Activated B cell treated with CpG ODN at 0.5 μM for 24 hours (primary cell): ENCODE data around the gene SLC39A1. TPM values are rescaled to one million over a fixed set of nuclear protein-coding genes. Genes with fewer than 3 reads are reported as not detected.
A peak's percentile ranks its signal among the peaks of the same experiment; 100 is the strongest.

Source experiments
- ATAC-seq: fragments of 200-7000 bp; cut with Tn5 transposase; one replicate; pipeline ENCODE4 v1.10.0; 2021; ENCODE audit warnings: low read depth, mild to moderate bottlenecking, moderate library complexity
- CTCF ChIA-PET: fragments of 350-600 bp; sonication (Branson Sonifier 250); formaldehyde crosslinking; loops from one replicate; lab custom pipeline; 2021; ENCODE audit warnings: antibody characterized with exemption; lab: Charles Lee
- POLR2A ChIA-PET: fragments of 350-600 bp; sonication (Branson Sonifier 250); formaldehyde crosslinking; loops from one replicate; lab custom pipeline; 2021; ENCODE audit warnings: antibody characterized with exemption; lab: Charles Lee
- DNase-seq: peaks from one replicate; pipeline ENCODE4 v3.0.0; 2022
- H3K27ac Mint-ChIP-seq: one replicate; pipeline ENCODE4 v1.8.0; 2020; ENCODE audit warnings: mixed read lengths
- H3K27me3 Mint-ChIP-seq: one replicate; pipeline ENCODE4 v1.8.0; 2021; ENCODE audit warnings: mixed read lengths
- H3K36me3 Mint-ChIP-seq: one replicate; pipeline ENCODE4 v1.8.0; 2021; ENCODE audit warnings: low read depth, mixed read lengths
- H3K4me1 Mint-ChIP-seq: one replicate; pipeline ENCODE4 v1.8.0; 2021; ENCODE audit warnings: mixed read lengths
- H3K4me3 Mint-ChIP-seq: one replicate; pipeline ENCODE4 v1.8.0; 2020; ENCODE audit warnings: mild to moderate bottlenecking, mixed read lengths
- H3K9me3 Mint-ChIP-seq: one replicate; pipeline ENCODE4 v1.8.0; 2020; ENCODE audit warnings: mixed read lengths
- CTCF ChIP-seq: fragments of 200-600 bp; IDR thresholded peaks from one replicate; pipeline ENCODE4 v1.8.0; 2022; ENCODE audit warnings: antibody characterized with exemption, mild to moderate bottlenecking
- intact Hi-C: fragments of 100-400 bp; cut with micrococcal nuclease; formaldehyde crosslinking; loops from one replicate; pipeline ENCODE4 v1.15.1; 2024
- total RNA-seq: library from RNA; stranded (reverse); gene quantifications from 2 replicates; pipeline ENCODE4 v1.2.3, GENCODE V29; 2022

The SLC39A1 gene
- total RNA-seq, 1 donor from 2014 or later, result 56.3 TPM

- H3K9me3 Mint-ChIP-seq, result no peaks in the 10 kb centered on the region
- H3K27ac Mint-ChIP-seq, result no peak overlapping the region
- TF ChIP-seq CTCF, result no peak
- DNase-seq (no peak), ATAC-seq (no peak)
- peaks cover 57% of the 10 kb centered on the region for H3K36me3 Mint-ChIP-seq
- no peak overlapping the region for H3K4me3 Mint-ChIP-seq
- intact Hi-C loops, result no loop called here
- POLR2A ChIA-PET, result interaction anchor here (0.6 to 3.7 kb wide), 5 partner anchors 15 to 58 kb away, joined by 3 to 25 read pairs (median 3); partner anchors contain the start of genes DENND4B and RAB13
- no peaks in the 10 kb centered on the region for H3K27me3 Mint-ChIP-seq
- CTCF ChIA-PET, result no interaction called here
- peaks cover 2% of the 10 kb centered on the region for H3K4me1 Mint-ChIP-seq
These were observed 33.1 kb downstream of the SLC39A1 start for GRCh38 chr1:153929981-153930948.

GRCh38 chr1:153929426-153929825, 33.9 kb downstream of the SLC39A1 start:
- CTCF ChIA-PET, result no interaction called here
- Mint-ChIP-seq H3K9me3 (no peaks in the 10 kb centered on the region), H3K4me1 (peaks cover 2% of the 10 kb centered on the region), H3K27me3 (no peaks in the 10 kb centered on the region), H3K36me3 (peaks cover 49% of the 10 kb centered on the region), H3K4me3 (no peak overlapping the region), H3K27ac (no peak overlapping the region)
- intact Hi-C loops, result no loop called here
- ATAC-seq, result no peak
- POLR2A ChIA-PET, result interaction anchor here (1.4 to 3.7 kb wide), 3 partner anchors 10 to 27 kb away, joined by 3 to 25 read pairs (median 7); partner anchors contain the start of gene DENND4B
- no peak for TF ChIP-seq CTCF
- DNase-seq, result no peak

- TF ChIP-seq CTCF, result no peak
- peaks cover 6% of the 10 kb centered on the region for H3K4me1 Mint-ChIP-seq
- no peaks in the 10 kb centered on the region for H3K9me3 Mint-ChIP-seq
- no peaks in the 10 kb centered on the region for H3K27me3 Mint-ChIP-seq
- CTCF ChIA-PET, result no interaction called here
- H3K36me3 Mint-ChIP-seq, result peaks cover 44% of the 10 kb centered on the region
- H3K4me3 Mint-ChIP-seq, result no peak overlapping the region
- H3K27ac Mint-ChIP-seq, result peak overlapping the region; percentile 24
- intact Hi-C loops, result no loop called here
- POLR2A ChIA-PET, result interaction anchor here (0.5 to 3.7 kb wide), 8 partner anchors 11 to 251 kb away, joined by 3 to 25 read pairs (median 4); partner anchors contain the start of gene DENND4B
- ATAC-seq (no peak), DNase-seq (no peak)
These were observed 34.5 kb downstream of the SLC39A1 start for GRCh38 chr1:153928791-153929341.

DNA sequence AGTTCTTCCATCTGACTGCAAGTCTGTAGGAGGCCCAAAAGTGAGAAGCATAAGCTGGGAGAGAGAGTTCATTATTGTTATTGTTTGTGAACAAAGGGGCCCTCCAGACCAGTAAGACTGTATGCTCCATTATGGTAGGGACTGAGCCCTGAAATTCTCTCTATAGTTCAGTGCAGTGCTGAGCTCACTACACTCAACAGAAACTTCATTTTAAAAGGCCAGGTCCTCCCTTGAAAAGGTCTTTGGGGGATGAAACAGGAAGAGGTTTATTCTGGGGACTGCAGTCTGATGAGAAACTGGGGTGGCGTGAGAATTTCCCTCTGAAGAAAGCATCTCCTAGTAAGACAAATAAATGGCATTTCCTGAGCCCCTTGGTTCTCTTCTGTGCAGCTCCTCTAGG, 35.1 kb downstream of the SLC39A1 start:
- H3K27ac Mint-ChIP-seq, result peak overlapping the region; percentile 1
- H3K4me3 Mint-ChIP-seq, result no peak overlapping the region
- peaks cover 44% of the 10 kb centered on the region for H3K36me3 Mint-ChIP-seq
- CTCF ChIA-PET, result no interaction called here
- no peaks in the 10 kb centered on the region for H3K9me3 Mint-ChIP-seq
- intact Hi-C loops, result no loop called here
- POLR2A ChIA-PET, result interaction anchor here (0.9 to 3.7 kb wide), 5 partner anchors 12 to 58 kb away, joined by 3 to 25 read pairs (median 4); partner anchors contain the start of gene DENND4B
- ATAC-seq (no peak), DNase-seq (no peak)
- H3K27me3 Mint-ChIP-seq, result no peaks in the 10 kb centered on the region
- H3K4me1 Mint-ChIP-seq, result peaks cover 11% of the 10 kb centered on the region
- no peak for TF ChIP-seq CTCF

DNA sequence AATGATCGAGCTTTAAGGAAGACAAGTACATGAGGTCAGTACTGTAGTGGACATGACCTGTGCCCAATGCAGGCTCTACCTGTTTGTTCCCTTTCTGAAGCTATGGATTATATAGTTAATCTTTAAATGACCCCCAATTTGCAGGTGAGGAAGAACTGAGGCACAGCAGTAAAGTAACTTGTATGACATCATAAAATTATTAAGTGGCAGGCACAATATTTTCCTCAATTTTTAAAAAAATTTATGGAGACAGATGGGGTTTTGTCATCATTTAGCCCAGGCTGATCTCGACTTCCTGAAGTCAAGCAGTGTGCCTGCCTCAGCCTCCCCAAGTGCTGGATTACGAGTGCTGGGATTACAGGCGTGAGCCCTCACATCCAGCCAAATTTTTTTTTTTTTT, 36.9 kb downstream of the SLC39A1 start:
- Mint-ChIP-seq H3K36me3 (peaks cover 32% of the 10 kb centered on the region), H3K27ac (no peak overlapping the region), H3K4me3 (no peak overlapping the region), H3K9me3 (no peaks in the 10 kb centered on the region), H3K4me1 (peaks cover 19% of the 10 kb centered on the region), H3K27me3 (no peaks in the 10 kb centered on the region)
- ChIA-PET POLR2A (interaction anchor here (0.7 to 7.6 kb wide), 4 partner anchors 19 to 103 kb away, joined by 7 to 186 read pairs (median 8); partner anchors contain the start of genes CREB3L4, DENND4B and RPS27), CTCF (no interaction called here)
- no peak for TF ChIP-seq CTCF
- DNase-seq, result no peak
- ATAC-seq, result no peak
- intact Hi-C loops, result no loop called here
